ENCODE results near the gene SMAD7.

Gene SMAD7

DNA sequence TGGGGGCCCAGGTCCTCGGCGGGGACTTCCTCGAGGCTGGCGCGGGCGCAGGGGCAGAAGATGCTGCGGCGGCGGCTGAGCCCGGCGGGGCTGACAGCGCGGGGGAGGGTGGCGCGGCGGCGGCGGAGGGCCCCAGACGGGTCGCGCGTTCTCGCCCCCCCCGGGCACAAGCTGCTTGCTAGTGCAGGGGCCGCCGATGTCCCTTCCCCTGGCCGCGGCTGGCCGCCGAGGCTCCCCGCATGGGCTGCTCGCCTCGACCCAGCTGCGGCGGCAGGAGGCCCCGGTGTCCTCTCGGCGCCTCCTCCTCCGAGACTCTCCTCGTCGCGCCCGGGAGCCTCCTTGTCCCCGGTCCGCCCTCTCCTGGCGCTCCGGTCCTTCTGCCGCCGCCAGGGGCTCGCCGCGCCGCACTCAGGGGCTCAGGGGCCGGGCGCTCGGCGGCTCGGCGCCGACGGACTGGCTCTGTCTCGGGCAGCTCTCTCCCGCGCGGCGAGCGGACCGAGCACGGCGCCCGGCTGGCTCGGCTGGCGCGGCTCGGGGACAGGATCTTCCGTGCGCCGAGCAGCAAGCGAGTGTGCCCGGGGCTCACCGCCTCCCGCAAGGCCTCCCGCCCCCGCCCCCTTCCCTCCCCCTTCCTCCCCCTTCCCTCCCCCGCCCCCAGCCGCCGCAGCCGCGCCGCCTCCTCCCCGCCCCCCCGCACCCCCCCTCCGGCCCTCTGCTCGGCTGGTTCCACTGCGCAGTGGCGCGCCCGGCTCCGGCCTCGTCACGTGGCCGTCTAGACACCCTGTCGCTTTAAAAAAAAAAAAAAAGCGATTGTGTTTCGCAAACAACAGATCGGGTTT lies 902 bp upstream of the SMAD7 start:
- peak; percentile 89 for DNase-seq (ENCODE audit: extremely low read depth, insufficient read length)
- H3K27me3 ChIP-seq (replicated peaks; ENCODE audit: control insufficient read depth, insufficient read depth, low read length): no peaks in the 10 kb centered on the region
- TF ChIP-seq, protein P1, sequence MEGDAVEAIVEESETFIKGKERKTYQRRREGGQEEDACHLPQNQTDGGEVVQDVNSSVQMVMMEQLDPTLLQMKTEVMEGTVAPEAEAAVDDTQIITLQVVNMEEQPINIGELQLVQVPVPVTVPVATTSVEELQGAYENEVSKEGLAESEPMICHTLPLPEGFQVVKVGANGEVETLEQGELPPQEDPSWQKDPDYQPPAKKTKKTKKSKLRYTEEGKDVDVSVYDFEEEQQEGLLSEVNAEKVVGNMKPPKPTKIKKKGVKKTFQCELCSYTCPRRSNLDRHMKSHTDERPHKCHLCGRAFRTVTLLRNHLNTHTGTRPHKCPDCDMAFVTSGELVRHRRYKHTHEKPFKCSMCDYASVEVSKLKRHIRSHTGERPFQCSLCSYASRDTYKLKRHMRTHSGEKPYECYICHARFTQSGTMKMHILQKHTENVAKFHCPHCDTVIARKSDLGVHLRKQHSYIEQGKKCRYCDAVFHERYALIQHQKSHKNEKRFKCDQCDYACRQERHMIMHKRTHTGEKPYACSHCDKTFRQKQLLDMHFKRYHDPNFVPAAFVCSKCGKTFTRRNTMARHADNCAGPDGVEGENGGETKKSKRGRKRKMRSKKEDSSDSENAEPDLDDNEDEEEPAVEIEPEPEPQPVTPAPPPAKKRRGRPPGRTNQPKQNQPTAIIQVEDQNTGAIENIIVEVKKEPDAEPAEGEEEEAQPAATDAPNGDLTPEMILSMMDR (IDR thresholded peaks at IDR 0.05; ENCODE audit: insufficient read depth, low read length, poor library complexity, severe bottlenecking): no peak
- no peaks in the 10 kb centered on the region for H3K36me3 ChIP-seq (ENCODE audit: control insufficient read depth, insufficient read depth, low read length)
- H3K4me3 ChIP-seq (replicated peaks; ENCODE audit: low read depth, low read length): peak overlapping the region; percentile 88

DNA sequence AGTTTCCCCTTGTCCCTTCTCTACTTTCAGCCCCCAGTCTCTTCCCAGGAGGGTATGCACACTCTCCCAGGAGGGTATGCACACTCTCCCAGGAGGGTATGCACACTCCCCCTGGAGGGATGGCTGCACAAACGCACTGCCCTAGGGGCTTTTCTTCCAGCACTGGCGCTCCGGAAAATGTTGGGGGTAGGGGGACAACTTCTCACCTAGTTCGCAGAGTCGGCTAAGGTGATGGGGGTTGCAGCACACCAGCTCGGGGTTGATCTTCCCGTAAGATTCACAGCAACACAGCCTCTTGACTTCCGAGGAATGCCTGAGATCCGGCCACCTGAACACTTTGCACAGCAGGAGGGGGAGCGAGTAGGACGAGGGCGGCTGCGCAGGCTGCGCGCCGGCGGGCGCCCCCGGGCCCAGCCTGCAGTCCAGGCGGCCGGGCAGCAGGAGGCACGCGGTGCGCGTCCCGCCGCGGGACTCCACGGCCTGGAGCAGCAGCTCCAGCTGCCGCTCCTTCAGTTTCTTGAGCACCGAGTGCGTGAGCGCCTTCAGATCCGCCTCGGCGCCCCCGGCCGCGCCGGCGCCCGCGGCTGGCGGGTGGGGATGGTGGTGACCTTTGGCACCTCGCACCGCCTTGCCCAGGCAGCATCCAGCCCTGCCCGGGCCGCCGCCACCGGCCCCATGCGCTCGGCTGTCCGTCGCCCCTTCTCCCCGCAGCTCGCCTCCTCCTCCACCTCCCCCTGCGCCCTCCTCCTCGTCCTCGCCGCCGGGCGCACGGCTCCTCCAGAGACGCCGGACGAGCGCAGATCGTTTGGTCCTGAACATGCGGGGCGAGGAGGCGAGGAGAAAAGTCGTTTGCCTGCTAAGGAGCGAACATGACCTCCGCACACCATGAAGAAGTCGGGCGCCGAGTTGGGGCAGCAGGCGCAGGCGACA lies 894 bp downstream of the SMAD7 start:
- Histone ChIP-seq H3K27me3 (replicated peaks; ENCODE audit: control insufficient read depth, insufficient read depth, low read length) (no peaks in the 10 kb centered on the region), H3K36me3 (ENCODE audit: control insufficient read depth, insufficient read depth, low read length) (no peaks in the 10 kb centered on the region; the same call in 1 of the 2 replicates), H3K4me3 (replicated peaks; ENCODE audit: low read depth, low read length) (peak overlapping the region; percentile 88)
- TF ChIP-seq, protein P1 (IDR thresholded peaks at IDR 0.05; ENCODE audit: insufficient read depth, low read length, poor library complexity, severe bottlenecking): peak; percentile 20
- peak; percentile 77 for DNase-seq (ENCODE audit: extremely low read depth, insufficient read length)

DNA sequence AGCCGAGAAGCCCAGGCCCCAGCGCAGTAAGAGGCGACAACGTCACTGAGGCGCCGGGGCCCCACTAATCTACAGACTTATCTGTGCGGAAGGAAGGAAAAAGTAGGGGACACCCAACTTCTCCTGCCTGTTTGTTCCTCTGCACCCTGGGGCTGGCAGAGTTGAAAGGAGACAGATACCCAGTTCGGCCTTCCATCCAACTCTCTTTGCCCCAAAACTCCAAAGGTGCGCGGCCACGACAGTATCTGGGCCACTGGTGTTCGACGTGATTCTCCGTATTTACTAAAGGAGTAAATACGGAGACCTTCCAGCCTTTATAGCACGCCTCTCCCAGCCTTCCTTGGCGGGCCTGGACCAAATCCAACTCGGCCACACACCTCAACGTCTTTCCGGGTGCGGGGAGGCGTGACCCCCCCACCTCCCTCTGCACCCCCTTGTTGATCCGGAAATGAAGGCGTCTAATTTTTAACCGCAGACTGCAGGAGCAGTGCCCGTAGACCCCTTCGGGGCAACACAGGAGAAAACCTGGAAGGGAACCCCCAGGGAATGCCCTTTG lies 1.6 kb downstream of the SMAD7 start:
- H3K36me3 ChIP-seq (ENCODE audit: control insufficient read depth, insufficient read depth, low read length): peaks cover 2% of the 10 kb centered on the region
- H3K4me3 ChIP-seq (replicated peaks; ENCODE audit: low read depth, low read length): peak overlapping the region; percentile 88
- H3K27me3 ChIP-seq (replicated peaks; ENCODE audit: control insufficient read depth, insufficient read depth, low read length): no peaks in the 10 kb centered on the region
- DNase-seq (ENCODE audit: extremely low read depth, insufficient read length): peak; percentile 52
- TF ChIP-seq, protein P1 (IDR thresholded peaks at IDR 0.05; ENCODE audit: insufficient read depth, low read length, poor library complexity, severe bottlenecking): no peak

DNA sequence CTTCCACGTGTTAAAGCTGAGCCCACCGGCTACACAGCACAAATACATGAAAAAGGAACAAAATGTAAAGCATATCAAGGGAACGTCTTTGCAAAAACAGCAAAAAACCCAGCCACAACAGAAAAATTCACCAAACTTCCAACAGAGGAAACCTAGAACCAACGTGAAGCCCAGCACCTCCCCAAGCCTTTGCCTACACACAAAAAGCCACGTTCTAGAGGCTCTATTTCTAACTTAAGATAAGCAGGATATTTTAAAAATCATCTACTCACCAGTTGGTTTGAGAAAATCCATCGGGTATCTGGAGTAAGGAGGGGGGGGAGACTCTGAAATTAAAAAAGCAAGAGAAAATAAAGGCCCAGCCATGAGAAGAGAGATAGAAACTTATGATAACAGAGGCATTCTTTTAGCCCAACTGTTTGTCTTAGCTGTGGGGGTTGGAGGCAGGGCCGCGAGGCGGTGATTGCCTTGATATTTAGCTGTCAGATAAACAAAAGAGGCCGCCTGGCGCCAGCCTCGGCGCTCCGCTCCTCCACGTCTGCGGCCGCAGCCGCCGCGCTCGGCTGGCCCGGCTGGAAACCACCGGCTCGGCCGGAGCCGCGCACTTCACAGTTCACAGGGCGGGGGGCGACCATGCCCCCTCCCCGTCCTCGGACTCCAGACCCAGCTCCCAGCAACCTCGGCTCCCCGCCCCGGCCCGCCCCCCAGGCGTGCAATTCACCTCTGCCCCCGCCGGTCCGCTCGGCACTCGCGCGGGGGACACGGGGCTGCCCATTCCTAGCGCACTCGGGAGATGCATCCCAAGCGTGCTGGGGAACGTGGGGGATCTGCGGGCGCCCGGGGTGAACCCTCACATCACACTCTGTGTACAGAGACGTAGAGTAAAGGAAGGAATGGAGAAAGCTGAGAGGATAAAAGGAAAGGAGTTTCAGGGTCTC lies 2.4 kb downstream of the SMAD7 start:
- no peaks in the 10 kb centered on the region for H3K27me3 ChIP-seq (replicated peaks; ENCODE audit: control insufficient read depth, insufficient read depth, low read length)
- peak; percentile 79 for DNase-seq (ENCODE audit: extremely low read depth, insufficient read length)
- peaks cover 4% of the 10 kb centered on the region for H3K36me3 ChIP-seq (ENCODE audit: control insufficient read depth, insufficient read depth, low read length)
- H3K4me3 ChIP-seq (replicated peaks; ENCODE audit: low read depth, low read length): peak overlapping the region; percentile 88
- TF ChIP-seq, protein P1 (IDR thresholded peaks at IDR 0.05; ENCODE audit: insufficient read depth, low read length, poor library complexity, severe bottlenecking): no peak

DNA sequence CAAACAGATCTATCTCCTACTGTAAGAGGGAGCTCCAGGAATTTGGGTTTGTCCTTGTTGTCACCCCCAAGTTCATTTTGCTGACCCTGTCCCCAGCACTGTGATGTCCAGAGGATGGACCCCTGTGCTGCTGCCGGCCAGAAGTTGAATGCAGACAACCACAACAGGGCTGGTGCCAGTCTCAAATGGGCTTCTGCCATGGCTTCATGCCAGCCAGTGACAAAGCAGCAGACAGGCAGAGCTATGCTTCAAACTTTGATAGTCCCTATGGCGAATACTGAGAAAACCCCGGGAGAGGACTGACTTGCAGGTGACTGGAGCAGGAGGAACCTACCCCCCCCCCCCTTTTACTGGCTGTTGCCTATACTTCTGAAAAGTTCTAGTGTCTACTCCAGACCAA lies 3.2 kb downstream of the SMAD7 start:
- Histone ChIP-seq H3K27me3 (replicated peaks; ENCODE audit: control insufficient read depth, insufficient read depth, low read length) (no peaks in the 10 kb centered on the region), H3K4me3 (replicated peaks; ENCODE audit: low read depth, low read length) (peak overlapping the region; percentile 88), H3K36me3 (ENCODE audit: control insufficient read depth, insufficient read depth, low read length) (peaks cover 6% of the 10 kb centered on the region)
- TF ChIP-seq, protein P1 (IDR thresholded peaks at IDR 0.05; ENCODE audit: insufficient read depth, low read length, poor library complexity, severe bottlenecking): no peak
- no peak for DNase-seq (ENCODE audit: extremely low read depth, insufficient read length)

Measured in GM06990 (cell line).